G401 (cell line): ENCODE measurements around the gene ZFHX3. TPM values are rescaled to one million over a fixed set of nuclear protein-coding genes. Genes with fewer than 3 reads are reported as not detected.

ENCODE experiments used
- DNase-seq: peaks from one replicate; pipeline ENCODE4 v3.0.0-alpha.2; 2015; ENCODE audit warnings: low spot score
- in situ Hi-C: cut with HindIII; loops from 2 replicates; pipeline ENCODE4 v1.10.0; 2016; ENCODE audit warnings: low sequenced_read_pairs, mixed read lengths
- total RNA-seq: library from RNA; depleted of rRNA; stranded (reverse); fragments of >200 nt; shearing (Covaris generic); gene quantifications from 2 replicates; pipeline ENCODE4 v1.2.3, GENCODE V29; 2014

The ZFHX3 gene
- total RNA-seq, 1 experiment from 2014 or later: 3.5 TPM

GRCh38 chr16:72876221-72876620, 171.7 kb downstream of the ZFHX3 start:
- in situ Hi-C loops: no loop called here
- no peak for DNase-seq

GRCh38 chr16:72875291-72876031, 172.5 kb downstream of the ZFHX3 start:
- in situ Hi-C loops: no loop called here
- DNase-seq: peak; percentile 54

- in situ Hi-C loops: no loop called here
- no peak for DNase-seq
Observed at GRCh38 chr16:72873853-72874252, 174.1 kb downstream of the ZFHX3 start.

- in situ Hi-C loops: no loop called here
- no peak for DNase-seq
Observed at GRCh38 chr16:72873044-72873443, 174.9 kb downstream of the ZFHX3 start.

- DNase-seq: no peak
Observed at GRCh38 chr16:72865835-72866234, 182.1 kb downstream of the ZFHX3 start.

GRCh38 chr16:72865258-72865657, 182.7 kb downstream of the ZFHX3 start:
- no peak for DNase-seq
- in situ Hi-C loops: no loop called here

More at GRCh38 chr16:72865835-72866234, 182.1 kb downstream of the ZFHX3 start:
- in situ Hi-C loops: no loop called here

- in situ Hi-C loops: no loop called here
- DNase-seq: no peak
Observed at GRCh38 chr16:72864130-72864833, 183.6 kb downstream of the ZFHX3 start.

- in situ Hi-C loops: no loop called here
- no peak for DNase-seq
Observed at GRCh38 chr16:72862090-72862489, 185.8 kb downstream of the ZFHX3 start.

- peak; percentile 81 for DNase-seq
- in situ Hi-C loops: no loop called here
Observed at GRCh38 chr16:72860726-72861562, 187.0 kb downstream of the ZFHX3 start.

GRCh38 chr16:72859581-72859980, 188.3 kb downstream of the ZFHX3 start:
- DNase-seq: no peak
- in situ Hi-C loops: no loop called here

- in situ Hi-C loops: no loop called here
- no peak for DNase-seq
Observed at GRCh38 chr16:72858665-72859493, 189.0 kb downstream of the ZFHX3 start.

- in situ Hi-C loops: no loop called here
- no peak for DNase-seq
Observed at GRCh38 chr16:72857834-72858664, 189.9 kb downstream of the ZFHX3 start.

- in situ Hi-C loops: no loop called here
Observed at GRCh38 chr16:72856797-72857196, 191.1 kb downstream of the ZFHX3 start.

GRCh38 chr16:72854267-72854959, 193.5 kb downstream of the ZFHX3 start:
- DNase-seq: no peak
- in situ Hi-C loops: no loop called here

More at GRCh38 chr16:72856797-72857196, 191.1 kb downstream of the ZFHX3 start:
- no peak for DNase-seq

- in situ Hi-C loops: no loop called here
- DNase-seq: no peak
Observed at GRCh38 chr16:72853575-72854266, 194.2 kb downstream of the ZFHX3 start.

GRCh38 chr16:72852421-72852820, 195.5 kb downstream of the ZFHX3 start:
- in situ Hi-C loops: no loop called here
- DNase-seq: no peak

- DNase-seq: no peak
- in situ Hi-C loops: no loop called here
Observed at GRCh38 chr16:72850853-72851252, 197.1 kb downstream of the ZFHX3 start.
